BLaER1 (cell line): ENCODE data around the gene PKN1.

ENCODE experiments used
- H3K27ac ChIP-seq: shearing (Covaris generic); formaldehyde crosslinking; 2 replicates; pipeline ENCODE4 v1.8.1; 2022
- H3K27me3 ChIP-seq: shearing (Covaris generic); formaldehyde crosslinking; 2 replicates; pipeline ENCODE4 v1.8.1; 2022
- H3K36me3 ChIP-seq: shearing (Covaris generic); formaldehyde crosslinking; 2 replicates; pipeline ENCODE4 v1.8.1; 2022
- H3K4me1 ChIP-seq: shearing (Covaris generic); formaldehyde crosslinking; 2 replicates; pipeline ENCODE4 v1.8.1; 2022
- H3K4me2 ChIP-seq: shearing (Covaris generic); formaldehyde crosslinking; 2 replicates; pipeline ENCODE4 v1.8.1; 2022
- H3K4me3 ChIP-seq: shearing (Covaris generic); formaldehyde crosslinking; 2 replicates; pipeline ENCODE4 v1.8.1; 2022
- H3K9ac ChIP-seq: shearing (Covaris generic); formaldehyde crosslinking; 2 replicates; pipeline ENCODE4 v1.8.1; 2022
- H3K9me3 ChIP-seq: shearing (Covaris generic); formaldehyde crosslinking; 2 replicates; pipeline ENCODE4 v1.8.1; 2022
- H4K20me1 ChIP-seq: shearing (Covaris generic); formaldehyde crosslinking; 2 replicates; pipeline ENCODE4 v1.8.1; 2022
- Cebpa-rat ChIP-seq: shearing (Covaris generic); IDR thresholded peaks from 2 replicates; pipeline ENCODE4 v1.8.1; 2022

PKN1 gene

DNA sequence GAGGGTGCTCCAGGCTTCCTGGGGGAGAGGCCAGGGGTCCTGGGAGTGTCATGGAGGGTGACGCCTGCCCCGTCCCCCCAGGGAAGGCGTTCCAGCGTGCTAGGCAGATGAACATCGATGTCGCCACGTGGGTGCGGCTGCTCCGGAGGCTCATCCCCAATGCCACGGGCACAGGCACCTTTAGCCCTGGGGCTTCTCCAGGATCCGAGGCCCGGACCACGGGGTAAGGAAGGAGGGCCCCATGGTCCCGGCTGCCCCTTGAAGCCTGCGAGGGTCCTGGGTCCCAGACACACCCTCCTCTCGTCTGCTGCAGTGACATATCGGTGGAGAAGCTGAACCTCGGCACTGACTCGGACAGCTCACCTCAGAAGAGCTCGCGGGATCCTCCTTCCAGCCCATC, 30.6 kb downstream of the PKN1 start:
- H3K36me3 ChIP-seq = peaks cover 100% of the 10 kb centered on the region
- H3K27me3 ChIP-seq = no peaks in the 10 kb centered on the region
- TF ChIP-seq Cebpa-rat = no peak
- H3K4me2 ChIP-seq = no peak overlapping the region
- H3K4me1 ChIP-seq = no peaks in the 10 kb centered on the region
- H3K9ac ChIP-seq = no peak overlapping the region
- H4K20me1 ChIP-seq = no peaks in the 10 kb centered on the region
- H3K4me3 ChIP-seq = no peak overlapping the region
- H3K27ac ChIP-seq = no peak overlapping the region
- no peaks in the 10 kb centered on the region for H3K9me3 ChIP-seq

DNA sequence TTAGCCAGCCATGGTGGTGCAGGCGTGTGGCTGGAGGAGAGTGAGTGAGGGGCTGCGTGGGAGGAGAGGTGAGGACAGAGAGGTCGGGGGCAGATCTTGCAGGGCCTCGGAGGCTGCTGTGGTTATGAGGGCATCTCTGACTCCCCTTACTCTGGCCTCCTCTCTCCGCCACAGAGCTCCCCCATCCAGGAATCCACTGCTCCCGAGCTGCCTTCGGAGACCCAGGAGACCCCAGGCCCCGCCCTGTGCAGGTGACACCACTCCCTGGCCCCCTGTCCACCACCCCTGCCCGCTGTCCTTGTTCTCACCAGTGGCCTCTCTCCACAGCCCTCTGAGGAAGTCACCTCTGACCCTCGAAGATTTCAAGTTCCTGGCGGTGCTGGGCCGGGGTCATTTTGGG, 34.3 kb downstream of the PKN1 start:
- H3K27ac ChIP-seq = no peak overlapping the region
- no peak overlapping the region for H3K4me2 ChIP-seq
- H3K36me3 ChIP-seq = peaks cover 92% of the 10 kb centered on the region
- peaks cover 7% of the 10 kb centered on the region for H3K4me1 ChIP-seq
- peaks cover 1% of the 10 kb centered on the region; the same call in 1 of the 2 replicates for H3K27me3 ChIP-seq
- H3K9ac ChIP-seq = no peak overlapping the region
- H4K20me1 ChIP-seq = peaks cover 21% of the 10 kb centered on the region; the same call in 1 of the 2 replicates
- no peaks in the 10 kb centered on the region for H3K9me3 ChIP-seq
- H3K4me3 ChIP-seq = no peak overlapping the region
- TF ChIP-seq Cebpa-rat = no peak

DNA sequence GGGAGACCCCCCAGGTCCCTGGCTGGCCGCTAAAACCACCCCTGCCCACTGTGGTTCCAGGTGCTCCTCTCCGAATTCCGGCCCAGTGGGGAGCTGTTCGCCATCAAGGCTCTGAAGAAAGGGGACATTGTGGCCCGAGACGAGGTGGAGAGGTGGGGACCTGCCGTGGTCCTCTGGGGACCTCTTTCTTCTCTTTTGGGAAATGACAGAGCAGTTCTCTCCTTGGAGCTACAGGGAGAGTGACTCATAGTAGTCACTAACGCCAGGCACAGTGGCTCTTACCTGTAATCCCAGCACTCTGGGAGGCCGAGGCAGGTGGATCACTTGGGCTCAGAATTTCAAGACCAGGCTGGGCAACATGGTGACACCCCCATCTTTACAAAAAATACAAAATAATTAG, 34.7 kb downstream of the PKN1 start:
- Histone ChIP-seq H3K36me3 (peaks cover 87% of the 10 kb centered on the region), H3K9me3 (no peaks in the 10 kb centered on the region), H3K4me2 (no peak overlapping the region), H3K4me1 (peaks cover 12% of the 10 kb centered on the region), H3K4me3 (no peak overlapping the region), H4K20me1 (peaks cover 21% of the 10 kb centered on the region; the same call in 1 of the 2 replicates), H3K9ac (no peak overlapping the region), H3K27ac (no peak overlapping the region), H3K27me3 (peaks cover 5% of the 10 kb centered on the region; the same call in 1 of the 2 replicates)
- TF ChIP-seq Cebpa-rat = no peak

DNA sequence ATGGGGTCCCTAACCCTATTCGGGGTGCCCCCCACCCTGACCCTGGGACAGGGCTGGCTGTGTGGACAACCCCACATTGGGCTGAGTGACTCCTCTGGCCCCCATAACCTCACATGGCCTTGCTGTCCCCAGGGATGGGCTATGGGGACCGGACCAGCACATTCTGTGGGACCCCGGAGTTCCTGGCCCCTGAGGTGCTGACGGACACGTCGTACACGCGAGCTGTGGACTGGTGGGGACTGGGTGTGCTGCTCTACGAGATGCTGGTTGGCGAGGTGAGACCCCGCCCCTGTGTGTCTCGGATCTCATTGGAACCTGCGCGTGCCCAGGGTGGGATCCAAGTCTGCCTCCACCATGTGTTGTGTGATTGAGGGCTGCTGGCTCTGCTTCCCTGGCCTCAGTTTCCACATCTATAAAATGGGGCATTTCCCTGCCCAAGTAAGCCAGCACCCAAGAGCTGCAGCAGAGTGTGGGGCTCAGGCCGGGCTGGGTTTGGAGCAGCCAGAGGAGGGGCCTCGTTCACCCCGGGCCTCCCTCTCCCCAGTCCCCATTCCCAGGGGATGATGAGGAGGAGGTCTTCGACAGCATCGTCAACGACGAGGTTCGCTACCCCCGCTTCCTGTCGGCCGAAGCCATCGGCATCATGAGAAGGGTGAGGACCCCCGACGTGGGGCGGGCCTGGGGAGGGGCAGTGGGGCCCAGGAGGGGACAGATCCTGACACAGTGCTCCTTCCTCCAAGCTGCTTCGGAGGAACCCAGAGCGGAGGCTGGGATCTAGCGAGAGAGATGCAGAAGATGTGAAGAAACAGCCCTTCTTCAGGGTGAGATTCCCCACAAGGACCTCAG, 37.1 kb downstream of the PKN1 start:
- peaks cover 24% of the 10 kb centered on the region for H3K27me3 ChIP-seq
- no peak overlapping the region for H3K9ac ChIP-seq
- H3K4me1 ChIP-seq = peaks cover 34% of the 10 kb centered on the region
- H3K4me2 ChIP-seq = no peak overlapping the region
- no peaks in the 10 kb centered on the region for H3K9me3 ChIP-seq
- H3K4me3 ChIP-seq = no peak overlapping the region
- H3K27ac ChIP-seq = no peak overlapping the region
- no peak for TF ChIP-seq Cebpa-rat
- peaks cover 63% of the 10 kb centered on the region for H3K36me3 ChIP-seq
- H4K20me1 ChIP-seq = peaks cover 21% of the 10 kb centered on the region; the same call in 1 of the 2 replicates

DNA sequence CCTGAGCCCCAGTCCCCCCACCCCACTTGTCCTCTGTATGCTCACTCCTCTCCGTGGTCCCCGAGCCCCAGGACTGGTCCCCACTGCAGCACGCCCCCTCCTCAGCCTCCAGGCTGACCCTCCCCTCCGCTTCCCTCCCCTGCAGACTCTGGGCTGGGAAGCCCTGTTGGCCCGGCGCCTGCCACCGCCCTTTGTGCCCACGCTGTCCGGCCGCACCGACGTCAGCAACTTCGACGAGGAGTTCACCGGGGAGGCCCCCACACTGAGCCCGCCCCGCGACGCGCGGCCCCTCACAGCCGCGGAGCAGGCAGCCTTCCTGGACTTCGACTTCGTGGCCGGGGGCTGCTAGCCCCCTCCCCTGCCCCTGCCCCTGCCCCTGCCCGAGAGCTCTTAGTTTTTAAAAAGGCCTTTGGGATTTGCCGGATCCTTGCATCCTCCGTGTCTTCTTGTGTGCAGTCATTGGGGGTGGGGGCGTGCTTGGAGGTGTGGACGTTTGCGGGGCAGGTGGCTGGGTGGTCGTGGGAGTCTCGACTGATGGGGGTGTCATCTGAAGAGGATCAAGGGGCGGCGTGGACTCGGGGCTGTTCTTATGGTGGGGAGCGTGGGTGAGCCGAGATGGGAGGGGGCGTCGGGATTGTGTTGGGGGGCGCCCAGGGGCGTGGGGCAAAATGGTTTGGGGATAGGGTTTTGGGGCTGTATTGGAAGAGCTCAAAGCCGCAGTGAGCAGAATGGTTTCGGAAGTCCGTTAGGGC, 38.5 kb downstream of the PKN1 start:
- Histone ChIP-seq H3K27ac (no peak overlapping the region), H3K4me1 (peaks cover 47% of the 10 kb centered on the region), H3K9ac (no peak overlapping the region), H3K27me3 (peaks cover 24% of the 10 kb centered on the region), H3K9me3 (no peaks in the 10 kb centered on the region), H3K4me3 (peak overlapping the region; percentile 58; the same call in 1 of the 2 replicates), H3K4me2 (peak overlapping the region; percentile 95), H4K20me1 (peaks cover 21% of the 10 kb centered on the region; the same call in 1 of the 2 replicates), H3K36me3 (peaks cover 49% of the 10 kb centered on the region)
- no peak for TF ChIP-seq Cebpa-rat

DNA sequence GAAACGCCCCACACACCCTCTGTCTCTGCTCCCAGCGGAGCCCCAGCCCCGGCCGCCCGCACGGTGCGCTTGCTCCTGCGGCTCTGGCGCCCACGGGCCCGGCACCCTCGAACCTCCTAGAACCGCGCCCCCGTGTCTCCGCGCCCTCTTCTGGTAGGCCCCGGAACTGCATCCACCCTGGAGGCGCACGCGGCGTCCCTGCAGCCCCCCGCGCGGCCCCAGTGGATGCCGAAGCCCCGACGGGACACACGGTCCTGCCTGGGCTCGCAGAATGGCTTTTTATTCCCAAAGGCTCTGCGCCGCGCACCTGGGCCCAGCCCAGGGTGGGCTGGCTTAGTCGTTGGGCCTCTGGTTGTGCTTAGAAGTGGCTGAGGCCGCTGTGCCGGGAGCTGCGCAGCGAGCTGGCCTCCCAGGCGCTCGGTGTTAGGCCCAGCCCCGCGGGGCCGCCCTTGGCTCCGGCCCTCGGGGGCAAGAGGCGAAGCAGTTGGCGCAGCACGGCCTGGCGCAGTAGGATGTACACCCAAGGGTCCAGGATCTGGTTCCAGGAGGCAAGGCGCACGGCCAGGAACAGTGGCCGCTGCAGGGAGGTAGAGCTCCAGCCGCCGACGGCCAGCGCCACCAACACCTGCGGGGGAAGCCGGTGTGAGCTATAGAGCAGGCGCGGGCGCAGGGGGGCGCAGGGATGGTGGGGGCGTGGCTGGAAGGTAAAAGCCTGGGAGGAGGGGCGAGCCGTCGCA, 39.3 kb downstream of the PKN1 start:
- Histone ChIP-seq H3K4me3 (peak overlapping the region; percentile 58), H3K4me1 (peaks cover 55% of the 10 kb centered on the region), H3K9ac (peak overlapping the region; percentile 59), H3K27me3 (peaks cover 24% of the 10 kb centered on the region), H3K36me3 (peaks cover 42% of the 10 kb centered on the region), H3K9me3 (no peaks in the 10 kb centered on the region), H3K27ac (peak overlapping the region; percentile 52; the same call in 1 of the 2 replicates), H3K4me2 (peak overlapping the region; percentile 95), H4K20me1 (peaks cover 21% of the 10 kb centered on the region; the same call in 1 of the 2 replicates)
- TF ChIP-seq Cebpa-rat = no peak

DNA sequence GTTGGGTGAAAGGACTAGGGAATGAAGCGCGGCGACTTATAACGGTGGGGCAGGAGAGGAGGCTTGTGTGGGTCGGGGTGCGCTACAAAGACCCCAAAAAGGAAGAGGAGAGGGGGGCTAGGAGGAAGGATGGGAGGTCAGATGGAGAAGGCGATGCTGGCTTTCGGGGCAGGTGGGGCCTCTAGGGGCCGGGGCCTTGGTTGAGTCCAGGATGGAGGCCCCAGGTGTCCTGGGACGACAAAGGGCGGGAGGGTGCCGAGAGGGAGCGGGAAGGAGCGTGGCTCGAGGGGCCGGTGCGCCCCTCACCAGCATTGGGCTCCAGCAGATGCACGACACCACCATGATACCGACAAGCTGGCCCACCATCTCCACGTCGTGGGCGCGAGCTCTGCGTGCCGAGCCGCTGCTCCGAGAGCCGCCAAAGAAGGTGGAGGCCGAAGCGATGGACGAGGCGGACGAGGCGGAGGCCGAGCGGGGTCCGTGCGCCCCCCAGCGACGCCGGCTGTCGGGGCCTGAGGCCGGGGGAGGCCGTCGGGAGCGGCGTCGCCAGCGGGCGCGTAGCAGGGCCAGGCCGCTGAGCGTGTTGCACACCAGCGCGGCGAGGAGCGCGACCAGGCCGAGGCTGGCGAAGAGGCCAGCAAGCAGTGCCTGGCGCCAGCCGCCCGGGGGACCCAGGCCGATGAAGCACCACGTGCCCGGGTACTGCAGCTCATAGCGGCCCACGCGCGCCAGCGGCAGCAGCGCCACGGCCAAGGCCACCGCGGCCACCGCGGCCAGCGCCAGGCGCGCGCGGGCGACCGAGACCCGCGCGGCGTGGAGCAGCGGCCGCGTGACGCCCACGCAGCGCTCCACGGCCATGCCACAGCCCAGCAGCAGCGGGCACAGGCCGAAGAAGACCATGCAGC, 40.2 kb downstream of the PKN1 start:
- H3K9ac ChIP-seq = peak overlapping the region; percentile 59; the same call in 1 of the 2 replicates
- no peak overlapping the region for H3K27ac ChIP-seq
- peak overlapping the region; percentile 58; the same call in 1 of the 2 replicates for H3K4me3 ChIP-seq
- H3K4me2 ChIP-seq = peak overlapping the region; percentile 95
- peaks cover 61% of the 10 kb centered on the region for H3K4me1 ChIP-seq
- H4K20me1 ChIP-seq = peaks cover 21% of the 10 kb centered on the region; the same call in 1 of the 2 replicates
- TF ChIP-seq Cebpa-rat = no peak
- no peaks in the 10 kb centered on the region for H3K9me3 ChIP-seq
- peaks cover 24% of the 10 kb centered on the region for H3K27me3 ChIP-seq
- H3K36me3 ChIP-seq = peaks cover 38% of the 10 kb centered on the region

DNA sequence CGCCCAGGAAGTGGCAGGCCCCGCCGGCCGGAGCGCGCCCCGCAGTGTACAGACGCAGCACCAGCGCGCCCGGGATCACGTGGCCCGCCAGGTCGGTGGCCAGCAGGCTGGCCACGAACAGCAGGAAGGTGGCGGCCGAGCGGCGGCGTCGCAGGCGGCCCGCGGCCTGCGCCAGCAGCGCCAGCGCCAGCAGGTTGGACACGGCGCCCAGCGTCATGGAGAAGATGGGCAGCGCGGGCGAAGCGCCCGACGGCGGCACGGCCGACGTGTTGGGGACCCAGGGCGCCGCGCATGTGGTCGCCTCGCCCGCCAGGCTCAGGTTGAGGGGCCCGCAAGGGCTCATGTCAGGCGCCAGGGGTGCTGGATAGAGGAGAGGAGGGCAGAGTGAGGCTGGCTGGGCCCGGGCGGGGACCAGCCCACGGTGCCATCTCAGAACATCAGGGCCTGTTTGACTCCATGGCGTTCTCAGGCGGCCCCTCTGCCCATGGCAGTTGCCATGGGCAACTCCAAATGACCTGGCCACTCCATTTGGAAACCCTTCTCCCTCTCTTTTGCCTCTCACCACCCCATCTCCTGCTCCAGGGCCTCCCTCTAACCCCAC, 41.0 kb downstream of the PKN1 start:
- peaks cover 24% of the 10 kb centered on the region for H3K27me3 ChIP-seq
- H3K36me3 ChIP-seq = peaks cover 38% of the 10 kb centered on the region
- H3K4me3 ChIP-seq = no peak overlapping the region
- no peak overlapping the region for H3K9ac ChIP-seq
- peaks cover 61% of the 10 kb centered on the region for H3K4me1 ChIP-seq
- H4K20me1 ChIP-seq = peaks cover 18% of the 10 kb centered on the region; the same call in 1 of the 2 replicates
- peak overlapping the region; percentile 89 for H3K4me2 ChIP-seq
- no peaks in the 10 kb centered on the region for H3K9me3 ChIP-seq
- no peak overlapping the region for H3K27ac ChIP-seq
- TF ChIP-seq Cebpa-rat = no peak
